8988T (cell line): ENCODE data around the gene IL27RA.

Experiments
- DNase-seq: peaks from one replicate; pipeline ENCODE4 v3.0.0; 2011

IL27RA gene

DNA sequence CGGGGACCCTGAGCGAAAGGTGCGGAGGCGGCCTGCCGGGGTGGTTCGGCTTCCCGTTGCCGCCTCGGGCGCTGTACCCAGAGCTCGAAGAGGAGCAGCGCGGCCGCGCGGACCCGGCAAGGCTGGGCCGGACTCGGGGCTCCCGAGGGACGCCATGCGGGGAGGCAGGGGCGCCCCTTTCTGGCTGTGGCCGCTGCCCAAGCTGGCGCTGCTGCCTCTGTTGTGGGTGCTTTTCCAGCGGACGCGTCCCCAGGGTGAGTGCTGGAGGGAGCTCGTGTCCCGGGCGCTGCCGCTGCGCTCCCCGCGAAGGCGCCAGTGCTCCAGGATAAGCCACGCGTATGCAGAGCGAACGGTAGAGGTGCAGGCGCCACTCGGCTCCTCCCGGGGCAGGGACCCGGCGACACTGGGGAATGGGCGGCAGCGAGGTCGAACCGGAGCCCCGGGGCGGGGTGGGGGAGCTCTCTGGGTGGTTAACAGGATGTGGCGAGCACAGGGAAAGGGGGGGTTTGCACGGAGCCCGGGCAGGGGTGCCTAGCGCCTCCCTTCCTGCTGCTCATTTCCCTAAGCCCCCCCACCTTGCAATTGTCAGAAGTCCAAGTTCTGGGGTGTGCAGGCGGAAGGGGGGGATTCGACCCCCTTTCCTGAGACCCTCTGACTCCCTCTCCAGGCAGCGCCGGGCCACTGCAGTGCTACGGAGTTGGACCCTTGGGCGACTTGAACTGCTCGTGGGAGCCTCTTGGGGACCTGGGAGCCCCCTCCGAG is at the start of gene IL27RA:
IL27RA (plus strand) TSS at position 44 of the 762 bp plus-strand sequence; CDS start at position 155, 111 bp downstream.
- peak; percentile 51 for DNase-seq

- no peak for DNase-seq
Observed at GRCh38 chr19:13981988-13982501, 49.5 kb upstream of the IL27RA start.

DNA sequence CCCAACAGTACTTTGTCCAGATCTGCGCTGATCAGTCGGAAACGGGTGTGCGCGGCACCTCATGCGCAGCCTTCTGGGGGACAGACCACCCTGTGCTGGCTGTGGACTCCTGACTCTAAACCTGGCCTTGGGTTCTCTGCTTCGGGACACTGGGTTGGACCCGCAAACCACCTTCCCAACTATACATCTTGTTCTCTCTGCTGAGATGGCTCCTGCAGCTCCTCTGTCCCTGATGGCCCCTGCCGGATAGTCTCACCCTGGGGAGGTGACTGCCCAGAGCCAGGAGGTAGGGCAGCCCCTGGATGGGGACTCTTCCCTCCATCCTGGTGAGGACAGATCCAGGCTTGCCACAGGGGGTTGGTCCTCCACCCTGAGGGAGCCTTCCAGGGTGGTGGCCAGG is 48.8 kb upstream of the IL27RA start:
- DNase-seq: no peak

- no peak for DNase-seq
Observed at GRCh38 chr19:13983213-13983889, 48.2 kb upstream of the IL27RA start.

DNA sequence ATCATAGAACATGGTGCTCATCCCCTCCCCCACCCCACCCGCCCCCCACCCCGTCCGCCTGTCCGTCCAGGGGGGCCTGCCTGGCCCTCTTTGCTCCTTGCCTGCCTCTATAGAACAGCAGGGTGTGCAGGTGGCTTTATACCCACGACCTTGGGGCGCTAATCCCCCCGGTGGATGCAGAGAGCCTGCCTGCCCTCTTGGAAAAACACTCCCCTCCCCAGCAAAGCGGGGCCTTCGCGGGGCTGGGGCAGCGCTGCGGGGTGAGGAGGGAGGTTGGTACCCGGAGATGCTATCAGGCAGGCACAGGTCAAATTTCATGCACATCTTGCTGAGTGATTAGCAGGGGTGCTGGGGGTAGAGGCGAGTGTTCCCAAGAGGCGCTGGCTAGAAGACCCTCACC is 47.4 kb upstream of the IL27RA start:
- peak; percentile 20 for DNase-seq

GRCh38 chr19:13984875-13985741 is 46.5 kb upstream of the IL27RA start:
- DNase-seq: no peak

DNA sequence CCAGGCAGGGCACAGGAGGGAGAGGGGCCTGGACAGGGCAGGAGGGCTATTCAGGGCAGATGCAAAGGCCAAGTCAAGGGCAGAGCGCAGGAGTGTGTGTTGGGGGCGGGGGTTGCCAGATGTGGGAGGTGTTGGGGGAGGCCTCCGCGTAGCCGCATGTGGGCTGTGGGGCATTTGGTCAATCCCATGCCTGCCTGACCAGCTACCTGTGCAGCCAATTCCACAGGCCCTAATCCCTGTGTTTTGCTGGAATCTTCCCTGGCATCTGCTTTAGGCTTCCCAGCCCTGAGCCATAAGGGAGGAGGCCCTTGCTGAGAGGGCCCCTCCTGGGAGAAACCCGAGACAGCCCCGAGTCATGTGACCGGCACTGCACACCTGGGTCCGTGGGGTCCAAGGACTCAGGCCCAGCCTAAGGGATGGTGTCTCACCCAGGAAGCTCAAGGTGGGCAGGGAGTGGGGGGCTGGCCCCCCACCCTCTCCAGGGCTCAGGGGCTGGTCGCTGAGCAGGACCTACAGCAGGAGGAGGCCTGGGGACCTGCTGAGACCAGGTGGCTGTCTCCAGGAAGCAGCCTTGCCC is 45.7 kb upstream of the IL27RA start:
- DNase-seq: peak; percentile 26

DNA sequence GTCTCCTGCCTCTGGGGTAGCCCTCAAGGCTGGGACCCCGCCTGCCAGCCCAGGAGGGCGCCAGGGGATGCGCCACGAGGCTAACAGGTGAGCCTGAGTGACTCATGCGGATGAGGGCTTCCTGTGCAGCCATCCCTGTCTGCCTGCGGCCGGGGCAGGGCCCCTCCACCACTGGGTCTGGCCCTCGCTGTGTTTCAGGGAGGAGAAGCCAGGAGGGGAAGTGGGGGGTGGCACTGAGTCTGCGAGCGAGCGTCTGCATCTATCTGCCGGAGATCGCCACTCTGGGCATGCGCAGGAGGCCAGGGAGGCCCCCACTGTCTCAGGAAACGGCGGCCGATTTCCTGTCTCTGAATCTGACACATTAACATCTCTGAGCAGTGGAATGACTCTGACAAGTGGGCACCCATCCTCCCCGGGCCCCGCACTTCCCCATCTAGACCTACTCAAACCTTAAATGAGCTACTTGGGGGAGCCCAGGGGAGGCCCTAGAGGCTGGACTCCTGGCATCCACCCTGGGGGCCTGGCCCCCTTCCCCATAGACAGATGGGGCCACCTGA is 45.1 kb upstream of the IL27RA start:
- peak; percentile 80 for DNase-seq

DNA sequence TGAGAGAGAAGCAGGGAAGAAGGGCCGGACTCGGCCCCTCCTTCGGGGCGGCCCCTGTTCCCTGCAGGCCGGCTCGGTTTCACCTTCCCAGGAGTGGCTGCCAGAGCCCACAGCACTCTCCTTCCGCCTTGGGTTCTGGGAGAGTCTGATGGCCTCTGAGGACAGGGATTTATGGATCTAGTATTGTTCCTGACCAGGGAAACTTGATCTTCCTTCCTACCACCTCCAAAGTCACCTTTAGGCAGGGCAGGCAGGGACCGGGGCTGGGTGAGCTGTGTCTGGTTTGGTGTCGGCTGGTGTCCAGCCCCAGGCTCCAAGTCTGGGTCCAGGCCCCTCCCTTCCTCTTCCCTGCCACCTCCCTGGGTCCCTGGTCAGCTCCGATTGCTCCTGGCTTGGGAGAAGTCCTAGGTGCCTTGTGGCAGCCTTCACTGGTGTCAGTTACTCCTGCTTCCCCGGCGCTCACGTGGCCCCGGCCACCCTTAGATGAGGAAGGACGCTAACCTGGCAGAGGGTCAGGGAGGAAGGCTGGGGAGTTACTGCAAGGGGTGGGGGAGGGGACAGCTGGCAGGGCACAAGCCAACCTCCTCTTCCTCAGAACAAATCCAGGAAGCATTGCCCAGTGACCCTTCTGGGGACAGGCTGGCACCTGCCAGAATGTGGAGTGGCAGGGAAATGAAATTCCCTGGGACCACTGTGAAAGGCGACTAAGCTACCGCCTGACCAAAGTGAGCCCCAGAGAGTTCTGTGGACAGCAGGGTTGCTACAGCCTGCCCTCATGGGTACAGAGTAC is 44.3 kb upstream of the IL27RA start:
- peak; percentile 19 for DNase-seq

- DNase-seq: no peak
Observed at GRCh38 chr19:13989487-13989886, 42.1 kb upstream of the IL27RA start.

DNA sequence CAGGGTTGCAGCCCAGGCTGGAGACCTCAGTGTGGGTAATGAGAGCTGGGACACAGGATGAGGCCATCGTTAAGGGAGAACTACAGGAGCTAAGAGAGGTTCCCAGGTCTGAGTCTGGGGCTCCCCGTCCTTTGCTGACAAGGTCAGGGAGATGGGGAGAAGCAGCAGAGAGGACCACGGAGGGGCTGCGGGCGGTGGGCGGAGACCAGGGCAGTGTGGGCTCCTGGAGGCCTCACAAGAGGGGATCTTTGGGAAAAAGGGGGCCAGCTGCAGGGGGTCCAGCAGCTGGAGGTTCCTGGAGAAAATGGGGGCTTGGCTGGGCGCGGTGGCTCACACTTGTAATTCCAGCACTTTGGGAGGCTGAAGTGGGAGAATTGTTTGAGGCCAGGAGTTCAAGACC is 41.5 kb upstream of the IL27RA start:
- no peak for DNase-seq

- no peak for DNase-seq
Observed at GRCh38 chr19:13992025-13992424, 39.5 kb upstream of the IL27RA start.

DNA sequence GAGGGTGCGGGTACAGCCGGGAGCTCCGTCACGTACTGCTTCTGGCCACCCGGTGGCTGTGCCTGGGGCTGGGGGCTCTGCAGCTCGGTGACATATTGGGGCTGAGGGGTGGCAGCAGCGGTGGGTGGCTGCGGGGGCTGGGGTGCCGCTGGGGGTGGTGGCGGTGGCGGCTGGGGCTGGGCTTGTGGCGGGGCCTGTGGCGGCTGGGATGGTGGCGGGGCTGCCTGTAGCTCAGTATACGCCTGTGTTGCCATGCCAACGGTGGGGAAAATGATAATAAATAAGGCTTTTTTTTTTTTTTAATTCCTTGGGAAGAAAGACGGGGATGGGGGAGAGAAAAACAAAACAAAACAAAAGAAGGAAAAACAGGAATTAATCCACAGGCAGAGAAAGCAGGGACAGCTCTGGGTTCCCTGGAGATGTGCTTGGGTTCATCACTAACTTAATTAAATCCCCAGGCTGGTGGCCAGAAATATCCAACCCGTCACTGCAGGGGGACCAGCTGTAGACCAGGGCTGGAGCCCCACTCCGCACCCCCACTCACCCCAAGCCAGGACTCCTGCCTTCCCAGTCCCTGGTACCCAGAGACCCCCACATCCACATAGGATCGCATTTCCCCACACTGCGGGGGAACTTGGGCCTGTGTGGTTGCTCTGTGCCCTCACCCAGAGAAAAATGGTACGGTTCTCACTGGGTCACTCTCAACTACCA is 37.8 kb upstream of the IL27RA start:
- no peak for DNase-seq

DNA sequence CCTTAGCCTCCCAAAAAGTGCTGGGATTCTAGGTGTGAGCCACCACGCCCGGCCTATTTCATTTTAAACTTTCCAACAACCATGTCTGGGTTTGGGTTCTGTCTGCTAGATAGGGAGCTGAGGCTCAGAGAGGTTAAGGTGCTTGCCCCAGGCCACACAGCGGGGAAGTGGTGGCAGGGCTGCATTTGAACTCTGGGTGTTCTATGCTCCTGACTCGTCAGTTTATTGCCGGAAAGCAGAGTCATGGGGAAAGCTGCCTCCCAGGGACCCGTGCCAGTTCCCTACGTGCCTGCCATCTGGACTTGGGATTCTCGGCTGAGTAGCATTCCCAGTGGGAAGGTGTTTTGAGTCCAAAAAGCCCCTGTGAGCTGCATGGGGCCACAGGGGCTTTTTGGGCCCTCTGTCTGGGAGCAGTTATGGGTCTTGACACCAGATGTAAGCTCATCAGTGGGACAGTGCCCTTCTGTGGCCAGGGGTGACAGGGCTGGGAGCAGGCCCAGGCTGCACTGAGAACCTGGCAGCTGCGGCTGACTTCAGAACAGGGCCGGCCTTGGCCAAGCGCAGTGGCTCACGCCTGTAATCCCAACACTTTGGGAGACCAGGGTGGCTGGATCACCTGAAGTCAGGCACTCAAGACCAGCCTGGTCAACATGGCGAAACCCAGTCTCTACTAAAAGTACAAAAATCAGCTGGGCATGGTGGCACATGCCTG is 36.4 kb upstream of the IL27RA start:
- DNase-seq: no peak

- DNase-seq: no peak
Observed at GRCh38 chr19:13995878-13996765, 35.4 kb upstream of the IL27RA start.

DNA sequence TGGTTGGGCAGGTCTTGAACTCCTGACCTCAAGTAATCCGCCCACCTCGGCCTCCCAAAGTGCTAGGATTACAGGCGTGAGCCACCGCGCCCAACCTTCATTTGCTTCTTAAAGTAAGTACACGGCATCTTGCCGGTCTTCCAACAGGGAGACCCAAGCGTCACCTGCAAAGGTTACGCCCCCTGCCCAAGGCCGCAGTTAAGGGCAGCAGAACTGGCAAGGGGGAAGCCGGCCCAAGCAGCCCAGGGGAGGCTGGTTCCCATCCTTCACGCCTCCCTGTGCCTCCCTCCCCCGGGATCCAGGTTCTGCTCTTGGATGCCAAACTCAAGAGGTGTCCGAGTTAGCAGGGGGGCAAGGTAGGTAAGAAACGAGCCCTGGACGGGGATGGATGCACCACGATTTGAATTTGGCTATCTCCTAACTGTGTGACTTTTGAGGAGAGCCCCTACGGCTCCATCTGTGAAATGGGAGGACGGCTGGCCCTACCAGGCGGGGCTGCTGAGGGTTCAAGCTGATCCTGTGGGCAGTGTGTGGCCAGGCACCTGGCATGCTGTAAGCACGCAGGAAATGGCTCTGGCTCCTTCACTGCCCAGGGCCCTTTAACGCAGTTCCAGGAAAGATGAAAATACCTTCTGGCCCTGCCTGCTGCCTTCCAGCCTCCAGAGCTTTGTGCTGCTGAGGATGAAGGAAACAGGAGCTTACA is 34.5 kb upstream of the IL27RA start:
- DNase-seq: no peak

- no peak for DNase-seq
Observed at GRCh38 chr19:13997631-13997962, 34.0 kb upstream of the IL27RA start.

DNA sequence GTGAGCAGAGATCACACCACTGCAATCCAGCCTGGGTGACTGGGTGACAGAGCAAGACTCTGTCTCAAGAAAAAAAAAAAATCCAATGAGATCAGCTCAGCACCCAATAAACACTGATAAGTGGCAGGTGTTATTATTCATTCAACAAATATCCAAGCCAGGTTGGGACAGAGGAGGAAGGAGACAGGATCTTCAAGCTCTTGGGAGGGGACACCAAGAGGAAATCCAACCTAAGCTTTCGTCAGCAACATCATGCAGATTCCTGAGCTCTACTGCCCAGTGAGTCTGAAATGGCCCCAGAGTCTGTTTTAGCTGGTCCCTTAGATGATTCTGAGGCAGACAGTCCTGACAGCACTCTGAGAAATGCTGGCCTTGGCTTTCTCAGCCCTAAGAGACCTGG is 33.1 kb upstream of the IL27RA start:
- DNase-seq: no peak

DNA sequence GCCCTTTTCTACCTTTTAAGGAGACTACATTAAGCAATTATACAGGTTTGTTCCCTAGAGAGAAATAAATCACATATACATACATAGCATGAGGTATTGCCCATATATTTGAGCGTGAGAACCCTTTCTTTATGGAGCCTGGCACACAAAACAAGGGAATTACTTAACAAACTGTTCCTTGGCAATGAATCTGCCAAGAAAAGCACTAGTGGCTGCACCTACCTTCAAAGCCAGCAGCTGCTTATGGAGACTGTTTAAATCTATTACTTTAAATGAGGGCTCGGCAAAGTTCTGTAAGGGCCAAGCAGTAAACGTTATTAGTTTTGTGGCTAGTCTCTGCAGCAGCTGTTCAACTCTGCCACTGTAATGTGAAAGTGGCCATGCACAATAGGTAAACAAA is 32.5 kb upstream of the IL27RA start:
- DNase-seq: no peak
